Endothelial cell (in vitro differentiated cells): ENCODE measurements around the gene PLD1. TPM values are rescaled to one million over a fixed set of nuclear protein-coding genes. Genes with fewer than 3 reads are reported as not detected.

Source experiments
- DNase-seq: peaks from one replicate; pipeline ENCODE4 v3.0.0; 2021; ENCODE audit warnings: low spot score
- H3K27ac Mint-ChIP-seq: one replicate; pipeline ENCODE4 v1.8.0; 2021; ENCODE audit warnings: mixed read lengths, inconsistent platforms; ENCODE audit not compliant: unreplicated experiment
- H3K27me3 Mint-ChIP-seq: one replicate; pipeline ENCODE4 v1.8.0; 2021; ENCODE audit warnings: mild to moderate bottlenecking, moderate library complexity, mixed read lengths, inconsistent platforms; ENCODE audit not compliant: unreplicated experiment
- H3K36me3 Mint-ChIP-seq: one replicate; pipeline ENCODE4 v1.8.0; 2021; ENCODE audit warnings: mild to moderate bottlenecking, low read depth, mixed read lengths, inconsistent platforms; ENCODE audit not compliant: unreplicated experiment
- H3K4me1 Mint-ChIP-seq: one replicate; pipeline ENCODE4 v1.8.0; 2021; ENCODE audit warnings: mild to moderate bottlenecking, mixed read lengths, inconsistent platforms; ENCODE audit not compliant: unreplicated experiment
- H3K4me3 Mint-ChIP-seq: one replicate; pipeline ENCODE4 v1.8.0; 2021; ENCODE audit warnings: mild to moderate bottlenecking, mixed read lengths, inconsistent platforms; ENCODE audit not compliant: unreplicated experiment
- H3K9me3 Mint-ChIP-seq: one replicate; pipeline ENCODE4 v1.8.0; 2021; ENCODE audit warnings: mixed read lengths, inconsistent platforms; ENCODE audit not compliant: unreplicated experiment
- CTCF ChIP-seq: fragments of 200-600 bp; sonication (generic); IDR thresholded peaks from one replicate; pipeline ENCODE4 v1.5.0; 2021; ENCODE audit warnings: antibody characterized with exemption; ENCODE audit not compliant: unreplicated experiment
- total RNA-seq: library from RNA; stranded (reverse); fragmentation: NEBNext Ultra II Directional; extraction: Animal tissue kit (Norgen Biotek cat#: 25700); gene quantifications from one replicate; pipeline ENCODE4 v1.2.1, GENCODE V29; 2021; ENCODE audit not compliant: unreplicated experiment

PLD1 gene
- total RNA-seq, 1 donor from 2014 or later: 61.5 TPM

- Mint-ChIP-seq H3K4me3 (no peak overlapping the region), H3K9me3 (no peaks in the 10 kb centered on the region), H3K27me3 (no peaks in the 10 kb centered on the region), H3K4me1 (peaks cover 33% of the 10 kb centered on the region), H3K27ac (peak overlapping the region; percentile 62), H3K36me3 (no peaks in the 10 kb centered on the region)
- no peak for DNase-seq
- peak; percentile 22 for TF ChIP-seq CTCF
These were observed 23.6 kb upstream of the PLD1 start for GRCh38 chr3:171833789-171834460.

- no peak overlapping the region for H3K27ac Mint-ChIP-seq
- no peak overlapping the region for H3K4me3 Mint-ChIP-seq
- DNase-seq: no peak
- no peak for TF ChIP-seq CTCF
- no peaks in the 10 kb centered on the region for H3K9me3 Mint-ChIP-seq
- H3K4me1 Mint-ChIP-seq: peaks cover 32% of the 10 kb centered on the region
- no peaks in the 10 kb centered on the region for H3K36me3 Mint-ChIP-seq
- no peaks in the 10 kb centered on the region for H3K27me3 Mint-ChIP-seq
These were observed 22.7 kb upstream of the PLD1 start for GRCh38 chr3:171832989-171833388.

- peaks cover 40% of the 10 kb centered on the region for H3K4me1 Mint-ChIP-seq
- no peak overlapping the region for H3K4me3 Mint-ChIP-seq
- no peak for DNase-seq
- H3K27ac Mint-ChIP-seq: no peak overlapping the region
- no peak for TF ChIP-seq CTCF
- no peaks in the 10 kb centered on the region for H3K9me3 Mint-ChIP-seq
- peaks cover 2% of the 10 kb centered on the region for H3K27me3 Mint-ChIP-seq
- no peaks in the 10 kb centered on the region for H3K36me3 Mint-ChIP-seq
These were observed 21.7 kb upstream of the PLD1 start for GRCh38 chr3:171831936-171832335.

- Mint-ChIP-seq H3K27ac (no peak overlapping the region), H3K4me3 (no peak overlapping the region), H3K36me3 (no peaks in the 10 kb centered on the region), H3K27me3 (peaks cover 2% of the 10 kb centered on the region), H3K9me3 (no peaks in the 10 kb centered on the region), H3K4me1 (peaks cover 49% of the 10 kb centered on the region)
- no peak for TF ChIP-seq CTCF
- no peak for DNase-seq
These were observed 20.2 kb upstream of the PLD1 start for GRCh38 chr3:171830518-171830875.

- no peaks in the 10 kb centered on the region for H3K36me3 Mint-ChIP-seq
- no peak overlapping the region for H3K4me3 Mint-ChIP-seq
- H3K4me1 Mint-ChIP-seq: peaks cover 54% of the 10 kb centered on the region
- peak; percentile 77 for DNase-seq
- peak; percentile 53 for TF ChIP-seq CTCF
- H3K27ac Mint-ChIP-seq: no peak overlapping the region
- no peaks in the 10 kb centered on the region for H3K9me3 Mint-ChIP-seq
- peaks cover 2% of the 10 kb centered on the region for H3K27me3 Mint-ChIP-seq
These were observed 19.7 kb upstream of the PLD1 start for GRCh38 chr3:171829841-171830517.
